K562 (cell line): Measurements from ENCODE around the gene SLC25A21. TPM values are rescaled to one million over a fixed set of nuclear protein-coding genes. Genes with fewer than 3 reads are reported as not detected.

ENCODE experiments used
- CBX8 ChIP-seq: fragments of 200-600 bp; sonication (generic); IDR thresholded peaks from 2 replicates; pipeline ENCODE4 v1.6.1; 2012; ENCODE audit warnings: borderline replicate concordance, mixed run types, low read depth, mild to moderate bottlenecking, moderate library complexity, mixed read lengths, low read length, control low read depth, inconsistent platforms; ENCODE audit not compliant: poor library complexity, severe bottlenecking; ENCODE audit errors: extremely low read depth
- NR3C1 ChIP-seq: sonication (generic); formaldehyde crosslinking; IDR thresholded peaks from 2 replicates; pipeline ENCODE4 v1.8.1; 2022; ENCODE audit warnings: missing genetic modification reagents
- RBM22 ChIP-seq: fragments of 200-400 bp; formaldehyde crosslinking; IDR thresholded peaks from 2 replicates; pipeline ENCODE4 v1.6.1; 2018; ENCODE audit warnings: low read length, low read depth; ENCODE audit not compliant: poor library complexity, severe bottlenecking
- ZNF707 ChIP-seq: fragments of 250-450 bp; sonication (Bioruptor Pico); conservative IDR thresholded peaks from 2 replicates; pipeline ENCODE4 v1.8.0; 2022; ENCODE audit warnings: inconsistent platforms, mild to moderate bottlenecking, moderate library complexity
- polyA plus RNA-seq, 8 experiments: library from polyadenylated mRNA; depleted of rRNA in 4 of 8; stranded (reverse) in 5 of 8; unstranded in 3 of 8; fragments of >200 nt; fragmentation: Nextera tagmentation in 2 of 8; fragmentation: Illumina TruSeq in 1 of 8; extraction: Ambion mirVana in 2 of 8; extraction: Trizol in 1 of 8; gene quantifications; 2 replicates each; pipeline versions ENCODE4 v1.2.1 to v1.2.3, GENCODE V29; 2011 to 2014; ENCODE audit warnings: inconsistent platforms in 1 of 8, missing spikeins in 1 of 8
- total RNA-seq, 7 experiments: library from RNA; depleted of rRNA in 6 of 7; stranded (reverse); fragments of >200 nt in 6 of 7; fragmentation: Illumina TruSeq in 2 of 7; extraction: Trizol in 2 of 7; gene quantifications; 2 replicates each; pipeline versions ENCODE4 v1.2.1 to v1.2.3, GENCODE V29; 2011 to 2021; ENCODE audit warnings: low replicate concordance in 1 of 7
- TF ChIP-seq, protein P1 (sequence below): IDR thresholded peaks from 2 replicates; pipeline ENCODE4 v1.6.1; 2016; ENCODE audit warnings: missing genetic modification characterization, missing compliant biosample characterization
- TF ChIP-seq, protein P2 (sequence below): sonication (generic); formaldehyde crosslinking; IDR thresholded peaks from 2 replicates; pipeline ENCODE4 v1.8.0; 2022; ENCODE audit warnings: mild to moderate bottlenecking, missing genetic modification reagents
- TF ChIP-seq, protein P3 (sequence below): fragments of 450-650 bp; IDR thresholded peaks from 2 replicates; pipeline ENCODE4 v1.6.1; 2016; ENCODE audit warnings: mild to moderate bottlenecking
- TF ChIP-seq, protein P4 (sequence below): fragments of 450-650 bp; formaldehyde crosslinking; IDR thresholded peaks from 2 replicates; pipeline ENCODE4 v1.4.0; 2020; ENCODE audit warnings: mild to moderate bottlenecking, mixed read lengths

Gene SLC25A21
- total and polyA plus RNA-seq, 9 of the 15 experiments (the other 6 are each of a cell fraction or from before 2014, with no cell fraction given) = 15.2 to 46.7 (median 28.7) TPM

DNA sequence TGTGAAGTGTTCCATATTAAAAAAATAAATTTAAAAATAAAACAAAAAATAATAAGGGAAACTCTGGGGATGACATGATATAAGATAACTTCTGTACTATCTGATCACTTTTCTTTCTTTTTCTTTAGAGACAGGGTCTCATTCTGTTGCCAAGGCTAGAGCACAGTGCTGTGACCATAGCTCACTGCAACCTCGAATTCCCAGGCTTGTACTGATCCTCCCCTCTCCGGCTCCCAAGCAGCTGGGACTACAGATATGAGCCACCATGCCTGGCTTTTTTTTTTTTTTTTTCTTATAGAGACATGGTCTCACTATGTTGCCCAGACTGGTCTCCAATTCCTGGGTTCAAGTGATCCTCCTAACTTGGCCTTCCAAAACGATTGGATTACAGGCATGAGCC lies 14.9 kb upstream of the SLC25A21 start (continued):
- TF ChIP-seq RBM22 = no peak
- TF ChIP-seq, protein P1, sequence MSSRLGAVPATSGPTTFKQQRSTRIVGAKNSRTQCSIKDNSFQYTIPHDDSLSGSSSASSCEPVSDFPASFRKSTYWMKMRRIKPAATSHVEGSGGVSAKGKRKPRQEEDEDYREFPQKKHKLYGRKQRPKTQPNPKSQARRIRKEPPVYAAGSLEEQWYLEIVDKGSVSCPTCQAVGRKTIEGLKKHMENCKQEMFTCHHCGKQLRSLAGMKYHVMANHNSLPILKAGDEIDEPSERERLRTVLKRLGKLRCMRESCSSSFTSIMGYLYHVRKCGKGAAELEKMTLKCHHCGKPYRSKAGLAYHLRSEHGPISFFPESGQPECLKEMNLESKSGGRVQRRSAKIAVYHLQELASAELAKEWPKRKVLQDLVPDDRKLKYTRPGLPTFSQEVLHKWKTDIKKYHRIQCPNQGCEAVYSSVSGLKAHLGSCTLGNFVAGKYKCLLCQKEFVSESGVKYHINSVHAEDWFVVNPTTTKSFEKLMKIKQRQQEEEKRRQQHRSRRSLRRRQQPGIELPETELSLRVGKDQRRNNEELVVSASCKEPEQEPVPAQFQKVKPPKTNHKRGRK (tag) = no peak
- TF ChIP-seq, protein P2, sequence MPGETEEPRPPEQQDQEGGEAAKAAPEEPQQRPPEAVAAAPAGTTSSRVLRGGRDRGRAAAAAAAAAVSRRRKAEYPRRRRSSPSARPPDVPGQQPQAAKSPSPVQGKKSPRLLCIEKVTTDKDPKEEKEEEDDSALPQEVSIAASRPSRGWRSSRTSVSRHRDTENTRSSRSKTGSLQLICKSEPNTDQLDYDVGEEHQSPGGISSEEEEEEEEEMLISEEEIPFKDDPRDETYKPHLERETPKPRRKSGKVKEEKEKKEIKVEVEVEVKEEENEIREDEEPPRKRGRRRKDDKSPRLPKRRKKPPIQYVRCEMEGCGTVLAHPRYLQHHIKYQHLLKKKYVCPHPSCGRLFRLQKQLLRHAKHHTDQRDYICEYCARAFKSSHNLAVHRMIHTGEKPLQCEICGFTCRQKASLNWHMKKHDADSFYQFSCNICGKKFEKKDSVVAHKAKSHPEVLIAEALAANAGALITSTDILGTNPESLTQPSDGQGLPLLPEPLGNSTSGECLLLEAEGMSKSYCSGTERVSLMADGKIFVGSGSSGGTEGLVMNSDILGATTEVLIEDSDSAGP (CRISPR knock-in tag) = no peak
- TF ChIP-seq NR3C1 (CRISPR knock-in tag) = no peak
- TF ChIP-seq, protein P3, sequence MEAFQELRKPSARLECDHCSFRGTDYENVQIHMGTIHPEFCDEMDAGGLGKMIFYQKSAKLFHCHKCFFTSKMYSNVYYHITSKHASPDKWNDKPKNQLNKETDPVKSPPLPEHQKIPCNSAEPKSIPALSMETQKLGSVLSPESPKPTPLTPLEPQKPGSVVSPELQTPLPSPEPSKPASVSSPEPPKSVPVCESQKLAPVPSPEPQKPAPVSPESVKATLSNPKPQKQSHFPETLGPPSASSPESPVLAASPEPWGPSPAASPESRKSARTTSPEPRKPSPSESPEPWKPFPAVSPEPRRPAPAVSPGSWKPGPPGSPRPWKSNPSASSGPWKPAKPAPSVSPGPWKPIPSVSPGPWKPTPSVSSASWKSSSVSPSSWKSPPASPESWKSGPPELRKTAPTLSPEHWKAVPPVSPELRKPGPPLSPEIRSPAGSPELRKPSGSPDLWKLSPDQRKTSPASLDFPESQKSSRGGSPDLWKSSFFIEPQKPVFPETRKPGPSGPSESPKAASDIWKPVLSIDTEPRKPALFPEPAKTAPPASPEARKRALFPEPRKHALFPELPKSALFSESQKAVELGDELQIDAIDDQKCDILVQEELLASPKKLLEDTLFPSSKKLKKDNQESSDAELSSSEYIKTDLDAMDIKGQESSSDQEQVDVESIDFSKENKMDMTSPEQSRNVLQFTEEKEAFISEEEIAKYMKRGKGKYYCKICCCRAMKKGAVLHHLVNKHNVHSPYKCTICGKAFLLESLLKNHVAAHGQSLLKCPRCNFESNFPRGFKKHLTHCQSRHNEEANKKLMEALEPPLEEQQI = no peak
- no peak for TF ChIP-seq ZNF707
- TF ChIP-seq CBX8 = no peak
- TF ChIP-seq, protein P4, sequence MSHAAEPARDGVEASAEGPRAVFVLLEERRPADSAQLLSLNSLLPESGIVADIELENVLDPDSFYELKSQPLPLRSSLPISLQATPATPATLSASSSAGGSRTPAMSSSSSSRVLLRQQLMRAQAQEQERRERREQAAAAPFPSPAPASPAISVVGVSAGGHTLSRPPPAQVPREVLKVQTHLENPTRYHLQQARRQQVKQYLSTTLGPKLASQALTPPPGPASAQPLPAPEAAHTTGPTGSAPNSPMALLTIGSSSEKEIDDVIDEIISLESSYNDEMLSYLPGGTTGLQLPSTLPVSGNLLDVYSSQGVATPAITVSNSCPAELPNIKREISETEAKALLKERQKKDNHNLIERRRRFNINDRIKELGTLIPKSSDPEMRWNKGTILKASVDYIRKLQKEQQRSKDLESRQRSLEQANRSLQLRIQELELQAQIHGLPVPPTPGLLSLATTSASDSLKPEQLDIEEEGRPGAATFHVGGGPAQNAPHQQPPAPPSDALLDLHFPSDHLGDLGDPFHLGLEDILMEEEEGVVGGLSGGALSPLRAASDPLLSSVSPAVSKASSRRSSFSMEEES = no peak
- TF ChIP-seq, all 486 proteins: peak for 0
